Measurements from ENCODE around the gene TSPAN9. TPM values are rescaled to one million over a fixed set of nuclear protein-coding genes. Genes with fewer than 3 reads are reported as not detected.

TSPAN9 gene
- total RNA-seq, 1 donor: 3.5 TPM

DNA sequence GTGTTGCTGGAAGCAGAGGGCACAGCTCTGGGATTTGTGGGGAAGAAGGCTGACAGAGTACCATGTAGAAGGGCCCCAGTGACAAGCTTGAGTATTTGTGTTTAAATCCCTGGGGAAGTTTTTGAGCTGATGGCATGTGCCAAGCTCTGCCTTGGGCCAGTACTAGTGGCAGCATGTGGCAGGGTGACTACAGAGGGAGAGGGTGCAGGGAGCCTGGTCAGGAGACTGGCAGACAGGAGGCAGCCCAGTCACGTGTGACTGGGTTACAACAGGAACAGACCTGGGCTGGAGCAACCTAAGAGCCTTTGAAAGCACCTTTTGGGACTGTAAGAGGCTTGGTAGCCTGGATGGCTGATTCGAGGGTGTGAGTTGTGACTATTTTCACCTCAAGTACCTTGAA is 112.1 kb downstream of the TSPAN9 start:
- Histone ChIP-seq H3K4me3 (ENCODE audit: low read length) (no peak overlapping the region), H3K9me3 (ENCODE audit: low read depth, low read length) (no peaks in the 10 kb centered on the region), H3K4me1 (ENCODE audit: insufficient read depth, low read length) (no peaks in the 10 kb centered on the region), H3K27me3 (ENCODE audit: insufficient read depth, low read length) (no peaks in the 10 kb centered on the region)

DNA sequence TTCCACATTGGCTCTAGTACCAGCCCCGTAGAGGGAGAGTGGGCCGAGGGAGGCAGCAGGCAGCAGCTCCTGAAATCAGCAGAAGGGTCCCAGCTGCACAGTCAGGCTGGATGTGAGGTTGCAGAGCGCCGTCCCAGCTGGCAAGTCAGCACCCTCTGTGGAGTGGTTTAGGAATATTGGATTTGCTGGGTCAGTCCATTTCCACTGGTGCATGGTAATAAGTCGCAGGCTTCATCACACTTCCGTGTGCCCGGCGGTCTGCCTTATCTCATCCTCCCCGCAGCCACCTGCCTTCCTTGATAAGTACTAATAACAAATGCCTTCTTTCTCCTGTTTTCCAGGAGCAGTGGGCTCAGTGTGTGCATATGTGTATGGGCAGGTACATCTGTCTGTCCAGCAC is 112.9 kb downstream of the TSPAN9 start:
- Histone ChIP-seq H3K27me3 (ENCODE audit: insufficient read depth, low read length) (no peaks in the 10 kb centered on the region), H3K4me1 (ENCODE audit: insufficient read depth, low read length) (no peaks in the 10 kb centered on the region), H3K9me3 (ENCODE audit: low read depth, low read length) (no peaks in the 10 kb centered on the region), H3K4me3 (ENCODE audit: low read length) (no peak overlapping the region)

DNA sequence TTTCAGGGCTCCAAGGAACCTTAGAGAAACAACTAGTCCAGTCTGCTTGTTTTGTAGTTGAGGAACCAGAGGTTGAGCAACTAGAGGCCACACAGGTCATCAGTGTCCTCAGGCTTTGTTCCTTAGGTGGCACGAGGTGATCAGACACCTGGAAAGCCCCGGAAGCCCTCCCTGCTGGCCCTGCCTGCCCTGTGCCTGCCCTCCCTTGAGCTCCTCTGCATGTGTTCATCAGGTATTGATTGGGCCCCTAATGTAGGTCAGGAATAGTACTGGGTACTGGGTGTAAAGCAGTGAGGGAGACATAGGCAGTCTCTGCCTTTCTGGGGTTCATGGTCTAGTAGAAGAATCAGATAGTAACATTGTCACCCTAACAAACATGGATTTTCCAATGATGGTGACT is 114.3 kb downstream of the TSPAN9 start:
- Histone ChIP-seq H3K27me3 (ENCODE audit: insufficient read depth, low read length) (no peaks in the 10 kb centered on the region), H3K9me3 (ENCODE audit: low read depth, low read length) (no peaks in the 10 kb centered on the region), H3K4me1 (ENCODE audit: insufficient read depth, low read length) (no peaks in the 10 kb centered on the region)

DNA sequence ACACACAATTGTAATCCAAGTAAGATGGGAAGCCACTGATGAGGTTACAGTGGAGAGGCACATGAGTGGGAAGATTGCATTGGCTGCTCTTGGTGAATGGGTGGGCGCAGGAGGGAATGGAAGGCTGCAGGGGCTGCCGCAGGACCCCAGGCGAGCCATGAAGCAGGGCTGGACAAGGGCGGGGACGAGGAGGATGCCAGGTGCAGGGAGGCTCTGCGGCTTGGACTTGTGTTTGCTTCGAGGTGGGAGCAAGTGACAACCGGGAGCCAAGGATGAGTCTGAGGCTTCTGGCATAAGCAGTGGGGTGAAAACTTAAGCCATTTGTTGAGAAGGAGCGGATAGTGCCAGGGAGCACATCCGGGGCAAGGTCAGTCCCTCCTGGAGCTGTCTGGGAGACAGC is 115.0 kb downstream of the TSPAN9 start:
- Histone ChIP-seq H3K9me3 (ENCODE audit: low read depth, low read length) (no peaks in the 10 kb centered on the region), H3K4me1 (ENCODE audit: insufficient read depth, low read length) (no peaks in the 10 kb centered on the region), H3K27me3 (ENCODE audit: insufficient read depth, low read length) (no peaks in the 10 kb centered on the region), H3K4me3 (ENCODE audit: low read length) (no peak overlapping the region)

More for the DNA sequence above, 114.3 kb downstream of the TSPAN9 start:
- no peak overlapping the region for H3K4me3 ChIP-seq (ENCODE audit: low read length)

DNA sequence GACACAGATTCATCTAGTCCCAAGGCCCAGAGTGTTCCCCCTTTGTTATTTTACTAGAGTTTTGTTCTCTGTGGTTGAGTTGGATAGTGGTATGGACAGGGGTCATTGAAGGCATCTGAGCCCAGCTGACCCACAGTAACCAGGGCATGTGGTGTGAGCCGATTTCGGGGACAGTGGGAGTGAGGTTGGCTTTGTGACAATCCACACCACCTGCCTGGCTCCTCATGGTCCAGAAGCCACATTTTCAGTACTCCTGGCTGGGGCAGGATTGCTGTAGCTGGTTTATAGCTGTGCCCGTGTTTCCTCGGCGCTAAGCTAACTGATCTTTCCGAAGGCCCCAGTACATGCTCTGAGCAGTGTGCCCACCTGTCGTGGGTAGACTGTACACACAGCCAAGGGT is 116.0 kb downstream of the TSPAN9 start:
- no peaks in the 10 kb centered on the region for H3K27me3 ChIP-seq (ENCODE audit: insufficient read depth, low read length)
- H3K9me3 ChIP-seq (ENCODE audit: low read depth, low read length): no peaks in the 10 kb centered on the region
- H3K4me1 ChIP-seq (ENCODE audit: insufficient read depth, low read length): no peaks in the 10 kb centered on the region
- H3K4me3 ChIP-seq (ENCODE audit: low read length): no peak overlapping the region

DNA sequence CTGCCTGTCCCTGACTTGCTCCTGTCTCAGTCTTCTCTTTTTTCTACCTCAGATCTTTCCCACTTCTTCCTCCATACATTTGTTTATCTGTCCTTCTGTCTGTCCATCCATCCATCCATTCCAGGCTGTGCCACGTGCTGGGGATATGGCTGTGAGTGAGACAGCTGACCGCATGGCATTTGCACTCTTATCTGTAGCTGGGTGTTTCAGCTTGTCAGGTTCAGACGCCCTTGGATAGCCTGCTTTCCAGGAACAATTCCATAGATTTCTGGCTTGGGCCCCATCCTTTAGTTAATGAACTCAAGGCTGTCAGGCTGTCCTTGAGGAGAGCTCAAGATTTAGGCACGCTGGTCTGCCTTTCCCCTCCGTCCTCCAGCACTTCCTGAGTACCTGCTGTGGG is 116.6 kb downstream of the TSPAN9 start:
- Histone ChIP-seq H3K9me3 (ENCODE audit: low read depth, low read length) (no peaks in the 10 kb centered on the region), H3K4me1 (ENCODE audit: insufficient read depth, low read length) (no peaks in the 10 kb centered on the region), H3K27me3 (ENCODE audit: insufficient read depth, low read length) (peaks cover under 1% of the 10 kb centered on the region), H3K4me3 (ENCODE audit: low read length) (no peak overlapping the region)

DNA sequence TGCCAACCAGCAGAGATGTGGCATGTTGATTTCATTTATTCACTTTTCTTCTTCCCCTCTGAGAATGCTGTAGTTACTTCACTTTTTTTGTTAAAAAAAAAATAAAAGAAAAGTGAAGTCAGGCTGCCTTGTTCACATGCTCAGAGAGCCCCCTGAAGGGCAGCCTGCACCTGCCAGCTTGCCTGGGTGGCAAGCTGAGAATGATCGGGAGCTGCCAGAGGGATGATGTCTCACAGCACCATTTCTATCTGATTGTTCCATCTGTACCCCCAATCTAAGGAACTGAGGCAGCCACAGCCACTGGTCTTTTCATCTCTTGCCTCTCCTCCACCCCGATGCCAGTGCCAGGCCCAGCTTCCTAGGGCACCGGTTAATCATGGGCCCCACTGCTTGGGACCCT is 118.2 kb downstream of the TSPAN9 start:
- no peak overlapping the region for H3K4me3 ChIP-seq (ENCODE audit: low read length)
- no peaks in the 10 kb centered on the region for H3K9me3 ChIP-seq (ENCODE audit: low read depth, low read length)
- H3K27me3 ChIP-seq (ENCODE audit: insufficient read depth, low read length): peaks cover 8% of the 10 kb centered on the region
- peaks cover 6% of the 10 kb centered on the region for H3K4me1 ChIP-seq (ENCODE audit: insufficient read depth, low read length)

DNA sequence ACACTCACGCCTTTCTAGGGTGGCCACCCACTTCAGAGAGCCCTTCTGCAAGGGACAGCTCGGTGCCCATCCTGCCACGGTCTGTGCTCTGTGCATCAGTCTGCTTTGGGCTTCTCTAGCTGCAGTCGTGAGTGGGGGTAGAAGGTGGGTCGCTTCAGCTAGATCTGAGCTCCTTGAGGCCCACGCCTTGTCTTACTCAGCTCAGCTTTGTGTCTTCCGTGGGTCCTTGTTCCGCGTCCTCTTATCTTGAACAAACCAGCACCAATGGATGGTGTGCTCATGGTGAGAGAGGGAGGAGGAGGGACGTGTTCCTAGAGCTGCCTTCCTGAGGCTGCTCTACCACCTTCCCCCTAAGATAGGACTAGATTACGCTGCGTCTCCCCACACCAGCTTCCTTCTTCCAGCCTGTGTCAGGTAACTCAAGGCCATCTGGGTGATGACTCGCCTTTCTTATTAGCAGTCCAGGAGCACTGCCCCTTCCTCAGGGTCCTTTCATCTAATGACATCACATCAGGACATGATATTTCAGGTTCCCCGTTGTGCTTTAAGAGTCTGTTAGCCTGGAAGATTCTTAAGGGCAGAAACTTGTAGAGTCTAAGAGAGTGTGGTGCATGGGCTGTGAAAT is 118.8 kb downstream of the TSPAN9 start:
- Histone ChIP-seq H3K4me1 (ENCODE audit: insufficient read depth, low read length) (peaks cover 8% of the 10 kb centered on the region), H3K9me3 (ENCODE audit: low read depth, low read length) (no peaks in the 10 kb centered on the region), H3K4me3 (ENCODE audit: low read length) (no peak overlapping the region), H3K27me3 (ENCODE audit: insufficient read depth, low read length) (peaks cover 11% of the 10 kb centered on the region)

DNA sequence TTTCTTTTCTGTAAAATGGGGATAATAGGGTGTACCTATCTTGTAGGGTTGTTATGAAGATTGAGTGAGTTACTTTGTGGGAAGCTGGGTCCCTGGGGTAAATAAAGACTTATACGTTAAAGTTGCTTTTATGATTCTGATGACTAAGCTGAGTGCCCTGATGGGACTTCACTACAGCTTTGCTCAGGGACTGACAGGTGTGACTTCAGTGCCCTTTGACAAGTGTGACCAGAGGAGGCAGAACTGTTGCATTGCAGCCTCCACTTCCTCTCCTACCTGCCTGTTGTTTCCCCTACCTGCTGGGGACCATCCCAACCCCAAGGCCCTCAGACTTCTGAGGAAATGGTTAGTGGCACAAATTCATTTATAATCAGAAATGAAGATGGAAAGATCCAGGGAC is 119.3 kb downstream of the TSPAN9 start:
- no peaks in the 10 kb centered on the region for H3K9me3 ChIP-seq (ENCODE audit: low read depth, low read length)
- H3K4me1 ChIP-seq (ENCODE audit: insufficient read depth, low read length): peaks cover 8% of the 10 kb centered on the region
- peaks cover 16% of the 10 kb centered on the region for H3K27me3 ChIP-seq (ENCODE audit: insufficient read depth, low read length)
- no peak overlapping the region for H3K4me3 ChIP-seq (ENCODE audit: low read length)

DNA sequence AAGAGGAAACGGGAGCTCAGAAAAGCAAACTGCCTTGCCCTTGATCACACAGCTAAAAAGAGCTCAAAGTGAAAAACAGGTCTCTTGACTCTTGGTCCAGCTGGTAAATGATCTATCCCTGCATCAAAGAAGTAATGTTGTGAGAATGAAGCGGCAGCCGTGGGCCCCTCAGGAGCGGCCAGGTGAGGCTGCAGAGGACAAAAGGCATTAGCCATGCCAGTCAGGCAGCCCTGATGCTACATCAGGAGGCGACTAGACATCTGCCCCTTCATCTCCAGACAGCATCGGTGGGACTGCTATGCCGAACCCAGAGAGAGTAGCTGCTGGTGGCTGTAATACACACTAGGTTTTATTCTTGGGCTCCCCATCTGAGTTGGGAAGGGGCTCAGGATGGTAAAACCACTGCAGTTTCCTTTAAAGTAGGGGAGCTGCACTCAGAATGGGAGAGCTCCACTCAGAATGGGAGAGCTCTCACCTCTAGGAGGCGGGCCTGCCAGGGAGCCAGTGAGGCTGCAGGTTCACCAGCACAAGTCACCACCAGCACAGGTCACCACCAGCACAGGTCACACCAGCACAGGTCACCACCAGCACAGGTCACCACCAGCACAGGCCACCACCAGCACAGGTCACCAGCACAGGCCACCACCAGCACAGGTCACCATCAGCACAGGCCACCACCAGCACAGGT is 120.1 kb downstream of the TSPAN9 start:
- Histone ChIP-seq H3K4me1 (ENCODE audit: insufficient read depth, low read length) (peaks cover 8% of the 10 kb centered on the region), H3K27me3 (ENCODE audit: insufficient read depth, low read length) (peaks cover 24% of the 10 kb centered on the region)

DNA sequence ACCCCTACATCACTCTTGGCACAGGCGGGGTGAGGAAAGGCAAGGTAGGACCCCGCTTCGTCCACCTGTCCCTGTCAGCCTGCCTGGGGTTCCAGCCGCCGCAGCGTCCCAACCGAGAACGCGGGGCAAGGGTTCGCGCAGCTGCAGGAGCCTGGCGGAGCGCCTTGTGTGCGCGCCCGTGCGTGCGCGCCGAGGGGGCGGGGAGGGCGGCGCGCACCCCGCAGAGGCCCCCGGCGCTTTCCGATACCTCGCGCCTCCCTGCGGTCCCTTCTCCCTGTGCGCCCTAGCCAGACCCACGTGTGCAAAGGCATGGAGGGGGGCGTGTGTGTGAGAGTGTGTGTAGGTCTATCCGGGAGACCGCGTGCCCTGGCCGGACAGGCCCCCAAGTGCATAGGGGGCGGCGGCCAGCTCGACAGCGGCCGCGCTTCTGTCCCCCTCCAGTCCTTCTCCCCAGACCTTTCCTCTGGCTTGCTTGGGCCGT is 122.4 kb downstream of the TSPAN9 start:
- no peak overlapping the region for H3K4me3 ChIP-seq (ENCODE audit: low read length)
- peaks cover 35% of the 10 kb centered on the region for H3K27me3 ChIP-seq (ENCODE audit: insufficient read depth, low read length)
- peaks cover 8% of the 10 kb centered on the region for H3K4me1 ChIP-seq (ENCODE audit: insufficient read depth, low read length)
- no peaks in the 10 kb centered on the region for H3K9me3 ChIP-seq (ENCODE audit: low read depth, low read length)

More for the DNA sequence above, 120.1 kb downstream of the TSPAN9 start:
- Histone ChIP-seq H3K4me3 (ENCODE audit: low read length) (no peak overlapping the region), H3K9me3 (ENCODE audit: low read depth, low read length) (no peaks in the 10 kb centered on the region)

DNA sequence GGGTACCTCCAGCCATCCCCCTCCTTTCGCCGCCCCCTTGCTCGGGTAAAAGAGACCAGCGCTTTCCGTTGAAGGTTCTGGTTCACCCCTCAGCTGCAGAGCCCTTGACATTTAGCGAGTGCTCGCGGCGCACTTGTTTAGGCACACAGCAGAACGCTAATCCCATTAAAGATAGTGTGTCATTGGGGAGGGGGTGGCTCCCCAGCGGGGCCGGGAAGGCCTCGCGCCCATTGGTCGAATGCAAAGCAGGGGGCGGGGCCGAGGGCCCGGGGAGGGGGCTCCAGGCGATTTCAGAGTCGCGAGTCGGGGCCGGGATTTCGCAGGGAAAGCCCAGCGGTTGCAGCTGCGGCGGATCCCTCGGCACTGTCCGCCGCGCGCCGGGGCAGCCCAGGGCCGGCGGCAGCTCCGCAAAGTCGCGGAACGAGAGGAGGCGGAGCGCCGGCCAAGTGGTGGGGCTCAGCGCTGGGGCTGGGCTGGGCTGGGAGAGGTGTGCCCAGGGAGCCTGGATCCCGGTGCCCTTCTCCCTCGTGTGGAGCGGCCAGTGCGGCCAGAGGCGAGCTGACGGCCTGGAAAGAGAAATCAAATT is 122.9 kb downstream of the TSPAN9 start:
- H3K4me1 ChIP-seq (ENCODE audit: insufficient read depth, low read length): peaks cover 8% of the 10 kb centered on the region
- peaks cover 35% of the 10 kb centered on the region for H3K27me3 ChIP-seq (ENCODE audit: insufficient read depth, low read length)
- H3K4me3 ChIP-seq (ENCODE audit: low read length): no peak overlapping the region
- no peaks in the 10 kb centered on the region for H3K9me3 ChIP-seq (ENCODE audit: low read depth, low read length)

DNA sequence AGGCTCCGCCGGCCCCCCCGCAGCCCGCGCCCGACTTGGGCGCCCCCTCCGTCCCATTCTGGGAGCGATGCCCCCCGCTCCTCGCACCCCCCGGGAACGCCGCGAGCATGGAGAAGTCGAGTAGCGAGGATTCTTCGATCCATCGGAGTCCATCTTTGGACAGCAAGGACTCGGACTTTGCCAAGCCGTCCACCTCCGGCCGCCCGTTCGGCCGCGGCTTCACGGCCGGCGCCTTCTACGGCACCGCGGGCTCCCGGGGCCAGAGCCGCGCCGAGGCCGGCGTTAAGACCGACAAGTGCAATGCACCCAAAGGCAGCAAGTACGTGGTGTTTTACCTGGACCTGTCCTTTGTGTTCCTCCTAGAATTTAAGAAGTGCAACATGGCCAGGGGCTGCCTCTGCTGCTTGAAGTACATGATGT is 123.6 kb downstream of the TSPAN9 start:
- Histone ChIP-seq H3K27me3 (ENCODE audit: insufficient read depth, low read length) (peaks cover 35% of the 10 kb centered on the region), H3K4me3 (ENCODE audit: low read length) (no peak overlapping the region)

DNA sequence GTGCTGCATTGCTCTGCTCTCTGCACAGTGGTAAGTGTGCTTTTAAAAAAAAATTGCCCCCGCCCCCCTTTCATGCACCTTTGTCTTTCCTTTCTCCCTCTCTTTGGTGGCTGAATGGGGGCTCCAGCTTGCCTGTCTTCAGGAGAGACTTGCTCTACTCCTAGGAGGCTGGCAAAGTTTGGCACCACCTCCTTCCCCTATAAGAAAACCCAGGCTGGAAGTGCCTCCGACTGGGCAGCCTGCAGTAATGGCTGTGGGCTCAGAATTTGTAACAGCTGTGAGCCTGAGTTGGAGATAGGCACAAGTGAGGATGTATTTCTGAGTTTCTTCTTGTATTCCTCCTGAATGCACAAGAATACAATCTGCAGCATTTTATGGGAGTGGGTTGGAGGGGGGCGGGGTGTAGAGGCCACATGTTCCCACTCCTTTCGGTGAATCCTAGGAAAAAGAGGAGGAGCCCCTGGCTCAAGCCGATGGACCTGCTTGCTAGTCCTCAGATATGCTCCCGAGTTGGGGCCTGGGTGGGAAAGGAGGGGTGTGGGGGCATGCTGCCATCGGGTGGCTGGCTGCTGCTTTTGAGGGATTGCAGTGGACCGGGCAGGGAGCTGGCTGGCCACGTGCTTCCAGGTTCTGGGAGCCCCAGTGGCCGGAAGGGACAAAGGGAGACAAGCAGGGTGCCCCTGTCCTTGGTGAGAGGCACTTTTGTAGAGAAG is 124.3 kb downstream of the TSPAN9 start:
- Histone ChIP-seq H3K9me3 (ENCODE audit: low read depth, low read length) (no peaks in the 10 kb centered on the region), H3K4me1 (ENCODE audit: insufficient read depth, low read length) (peaks cover 8% of the 10 kb centered on the region), H3K4me3 (ENCODE audit: low read length) (no peak overlapping the region), H3K27me3 (ENCODE audit: insufficient read depth, low read length) (peaks cover 35% of the 10 kb centered on the region)

More for the DNA sequence above, 123.6 kb downstream of the TSPAN9 start:
- H3K9me3 ChIP-seq (ENCODE audit: low read depth, low read length): no peaks in the 10 kb centered on the region
- peaks cover 8% of the 10 kb centered on the region for H3K4me1 ChIP-seq (ENCODE audit: insufficient read depth, low read length)

DNA sequence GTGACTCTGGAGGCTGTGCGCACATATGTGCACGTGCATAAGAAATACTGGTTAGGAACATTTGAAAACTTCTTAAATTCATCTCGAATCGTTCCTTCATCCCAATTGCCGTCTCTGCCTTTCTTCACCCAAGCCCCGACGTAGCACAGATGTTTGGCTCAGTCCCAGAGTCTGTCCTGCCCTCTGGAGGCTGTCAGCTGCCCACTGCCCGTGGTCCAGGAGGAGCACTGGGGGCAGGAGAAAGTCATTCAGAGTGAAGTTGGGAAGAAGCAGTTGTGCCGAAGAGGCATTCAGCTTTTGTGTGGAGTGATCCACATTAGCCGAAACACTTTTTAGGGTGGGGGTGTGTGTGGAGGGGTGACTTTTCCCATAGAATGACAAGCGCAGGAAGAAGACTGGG is 124.9 kb downstream of the TSPAN9 start:
- peaks cover 35% of the 10 kb centered on the region for H3K27me3 ChIP-seq (ENCODE audit: insufficient read depth, low read length)
- peaks cover 8% of the 10 kb centered on the region for H3K4me1 ChIP-seq (ENCODE audit: insufficient read depth, low read length)
- H3K9me3 ChIP-seq (ENCODE audit: low read depth, low read length): no peaks in the 10 kb centered on the region
- no peak overlapping the region for H3K4me3 ChIP-seq (ENCODE audit: low read length)
